HL-60 (cell line): ENCODE measurements around the gene UHRF2.

Source experiments
- POLR2AphosphoS5 ChIP-seq: IDR thresholded peaks from 2 replicates; pipeline ENCODE4 v1.6.1; 2012; ENCODE audit warnings: low read depth
- SPI1 ChIP-seq: IDR thresholded peaks from 2 replicates; pipeline ENCODE4 v1.6.1; 2012; ENCODE audit warnings: low read depth, mild to moderate bottlenecking, borderline replicate concordance
- TF ChIP-seq, protein P1 (sequence below): IDR thresholded peaks from one replicate; pipeline ENCODE4 v1.5.1; 2011; ENCODE audit warnings: low read length, control low read depth, inconsistent platforms; ENCODE audit not compliant: insufficient read depth
- TF ChIP-seq, protein P2 (sequence below): IDR thresholded peaks from 2 replicates; pipeline ENCODE4 v1.6.1; 2012; ENCODE audit warnings: low read depth; ENCODE audit not compliant: insufficient replicate concordance

DNA sequence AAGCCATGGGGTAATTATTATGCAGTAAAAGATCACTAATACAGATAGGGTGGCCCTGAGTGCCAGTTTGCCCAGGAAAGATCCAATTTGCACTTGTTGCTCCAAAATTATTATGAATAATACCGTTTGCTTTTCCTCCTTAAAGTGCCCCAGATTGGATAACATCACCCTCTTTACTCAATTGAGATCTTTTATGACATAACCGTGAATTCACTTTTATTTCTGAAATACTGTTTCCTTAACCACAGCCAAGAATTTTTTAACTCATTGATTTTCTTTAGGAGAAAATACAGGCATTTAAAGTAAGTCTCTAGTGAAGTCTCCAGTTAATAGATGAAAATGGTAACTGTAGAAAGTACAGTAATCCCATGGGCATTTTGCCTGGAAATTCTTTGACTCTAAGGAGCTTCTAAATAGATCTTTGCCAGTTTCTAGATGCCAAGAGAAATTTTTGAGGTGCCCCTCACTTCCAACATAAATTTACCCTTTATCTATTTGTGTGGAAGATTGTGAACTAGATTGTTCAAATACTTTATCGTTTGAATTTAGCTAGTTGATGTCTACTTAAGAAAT is 99.2 kb downstream of the UHRF2 start:
- TF ChIP-seq, protein P1, sequence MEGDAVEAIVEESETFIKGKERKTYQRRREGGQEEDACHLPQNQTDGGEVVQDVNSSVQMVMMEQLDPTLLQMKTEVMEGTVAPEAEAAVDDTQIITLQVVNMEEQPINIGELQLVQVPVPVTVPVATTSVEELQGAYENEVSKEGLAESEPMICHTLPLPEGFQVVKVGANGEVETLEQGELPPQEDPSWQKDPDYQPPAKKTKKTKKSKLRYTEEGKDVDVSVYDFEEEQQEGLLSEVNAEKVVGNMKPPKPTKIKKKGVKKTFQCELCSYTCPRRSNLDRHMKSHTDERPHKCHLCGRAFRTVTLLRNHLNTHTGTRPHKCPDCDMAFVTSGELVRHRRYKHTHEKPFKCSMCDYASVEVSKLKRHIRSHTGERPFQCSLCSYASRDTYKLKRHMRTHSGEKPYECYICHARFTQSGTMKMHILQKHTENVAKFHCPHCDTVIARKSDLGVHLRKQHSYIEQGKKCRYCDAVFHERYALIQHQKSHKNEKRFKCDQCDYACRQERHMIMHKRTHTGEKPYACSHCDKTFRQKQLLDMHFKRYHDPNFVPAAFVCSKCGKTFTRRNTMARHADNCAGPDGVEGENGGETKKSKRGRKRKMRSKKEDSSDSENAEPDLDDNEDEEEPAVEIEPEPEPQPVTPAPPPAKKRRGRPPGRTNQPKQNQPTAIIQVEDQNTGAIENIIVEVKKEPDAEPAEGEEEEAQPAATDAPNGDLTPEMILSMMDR = no peak
- TF ChIP-seq POLR2AphosphoS5 (no peak), SPI1 (no peak)
- TF ChIP-seq, protein P2, sequence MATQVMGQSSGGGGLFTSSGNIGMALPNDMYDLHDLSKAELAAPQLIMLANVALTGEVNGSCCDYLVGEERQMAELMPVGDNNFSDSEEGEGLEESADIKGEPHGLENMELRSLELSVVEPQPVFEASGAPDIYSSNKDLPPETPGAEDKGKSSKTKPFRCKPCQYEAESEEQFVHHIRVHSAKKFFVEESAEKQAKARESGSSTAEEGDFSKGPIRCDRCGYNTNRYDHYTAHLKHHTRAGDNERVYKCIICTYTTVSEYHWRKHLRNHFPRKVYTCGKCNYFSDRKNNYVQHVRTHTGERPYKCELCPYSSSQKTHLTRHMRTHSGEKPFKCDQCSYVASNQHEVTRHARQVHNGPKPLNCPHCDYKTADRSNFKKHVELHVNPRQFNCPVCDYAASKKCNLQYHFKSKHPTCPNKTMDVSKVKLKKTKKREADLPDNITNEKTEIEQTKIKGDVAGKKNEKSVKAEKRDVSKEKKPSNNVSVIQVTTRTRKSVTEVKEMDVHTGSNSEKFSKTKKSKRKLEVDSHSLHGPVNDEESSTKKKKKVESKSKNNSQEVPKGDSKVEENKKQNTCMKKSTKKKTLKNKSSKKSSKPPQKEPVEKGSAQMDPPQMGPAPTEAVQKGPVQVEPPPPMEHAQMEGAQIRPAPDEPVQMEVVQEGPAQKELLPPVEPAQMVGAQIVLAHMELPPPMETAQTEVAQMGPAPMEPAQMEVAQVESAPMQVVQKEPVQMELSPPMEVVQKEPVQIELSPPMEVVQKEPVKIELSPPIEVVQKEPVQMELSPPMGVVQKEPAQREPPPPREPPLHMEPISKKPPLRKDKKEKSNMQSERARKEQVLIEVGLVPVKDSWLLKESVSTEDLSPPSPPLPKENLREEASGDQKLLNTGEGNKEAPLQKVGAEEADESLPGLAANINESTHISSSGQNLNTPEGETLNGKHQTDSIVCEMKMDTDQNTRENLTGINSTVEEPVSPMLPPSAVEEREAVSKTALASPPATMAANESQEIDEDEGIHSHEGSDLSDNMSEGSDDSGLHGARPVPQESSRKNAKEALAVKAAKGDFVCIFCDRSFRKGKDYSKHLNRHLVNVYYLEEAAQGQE = no peak
